ENCODE results near the gene NACA. TPM values are rescaled to one million over a fixed set of nuclear protein-coding genes. Genes with fewer than 3 reads are reported as not detected.
A peak's percentile ranks its signal among the peaks of the same experiment; 100 is the strongest.
"Not testable (repeated sequence)": the region's sequence is repeated elsewhere in the genome, so short reads cannot be mapped to it uniquely, and the experiment has no call there.

Gene NACA
- total RNA-seq, 2 experiments from 2014 or later: 723 to 803 TPM

GRCh38 chr12:56721721-56722120 lies 3.4 kb downstream of the NACA start:
- Mint-ChIP-seq H3K27me3 (no peaks in the 10 kb centered on the region), H3K4me3 (peak overlapping the region; percentile 98), H3K27ac (peak overlapping the region; percentile 79), H3K36me3 (peaks cover 66% of the 10 kb centered on the region), H3K9me3 (ENCODE audit: low read depth) (no peaks in the 10 kb centered on the region), H3K4me1 (peaks cover 67% of the 10 kb centered on the region)
- ATAC-seq (no peak), DNase-seq (no peak)
- CTCF ChIA-PET: interaction anchor here (0.8 to 1.5 kb wide), 3 partner anchors 12 to 85 kb away, joined by 3 to 4 read pairs (median 3); partner anchors contain the start of gene PTGES3

GRCh38 chr12:56721216-56721615 lies 3.9 kb downstream of the NACA start:
- ATAC-seq (no peak), DNase-seq (no peak)
- CTCF ChIA-PET: interaction anchor here (1.1 to 1.5 kb wide), 3 partner anchors 11 to 85 kb away, joined by 3 to 4 read pairs (median 3); partner anchors contain the start of gene PTGES3
- Mint-ChIP-seq H3K4me3 (peak overlapping the region; percentile 98), H3K9me3 (ENCODE audit: low read depth) (no peaks in the 10 kb centered on the region), H3K27ac (peak overlapping the region; percentile 79), H3K36me3 (peaks cover 68% of the 10 kb centered on the region), H3K4me1 (peaks cover 68% of the 10 kb centered on the region), H3K27me3 (no peaks in the 10 kb centered on the region)

- peaks cover 73% of the 10 kb centered on the region for H3K36me3 Mint-ChIP-seq
- no peak for DNase-seq
- no peak for ATAC-seq
- CTCF ChIA-PET: interaction anchor here (1.1 to 1.5 kb wide), 3 partner anchors 11 to 84 kb away, joined by 3 to 4 read pairs (median 3); partner anchors contain the start of gene PTGES3
- H3K4me3 Mint-ChIP-seq: peak overlapping the region; percentile 98
- H3K9me3 Mint-ChIP-seq (ENCODE audit: low read depth): no peaks in the 10 kb centered on the region
- H3K27me3 Mint-ChIP-seq: no peaks in the 10 kb centered on the region
- H3K4me1 Mint-ChIP-seq: peaks cover 69% of the 10 kb centered on the region
- H3K27ac Mint-ChIP-seq: peak overlapping the region; percentile 79
Observed at GRCh38 chr12:56720731-56721151, 4.4 kb downstream of the NACA start.

GRCh38 chr12:56719056-56719455 lies 6.0 kb downstream of the NACA start:
- no peaks in the 10 kb centered on the region for H3K27me3 Mint-ChIP-seq
- no peaks in the 10 kb centered on the region for H3K9me3 Mint-ChIP-seq (ENCODE audit: low read depth)
- peaks cover 72% of the 10 kb centered on the region for H3K4me1 Mint-ChIP-seq
- DNase-seq: no peak
- no peak overlapping the region for H3K4me3 Mint-ChIP-seq
- peak overlapping the region; percentile 79 for H3K27ac Mint-ChIP-seq
- no peak for ATAC-seq
- CTCF ChIA-PET: no interaction called here
- H3K36me3 Mint-ChIP-seq: peaks cover 75% of the 10 kb centered on the region

- no peaks in the 10 kb centered on the region for H3K27me3 Mint-ChIP-seq
- ATAC-seq (no peak), DNase-seq (no peak)
- H3K36me3 Mint-ChIP-seq: peaks cover 75% of the 10 kb centered on the region
- no peak overlapping the region for H3K4me3 Mint-ChIP-seq
- H3K9me3 Mint-ChIP-seq (ENCODE audit: low read depth): no peaks in the 10 kb centered on the region
- H3K4me1 Mint-ChIP-seq: peaks cover 69% of the 10 kb centered on the region
- CTCF ChIA-PET: interaction anchor here (0.7 kb wide), 1 partner anchor 541 kb away, joined by 3 read pairs; no protein-coding TSS in a partner anchor
- H3K27ac Mint-ChIP-seq: peak overlapping the region; percentile 79
Observed at GRCh38 chr12:56718636-56719035, 6.5 kb downstream of the NACA start.

GRCh38 chr12:56718149-56718548 lies 7.0 kb downstream of the NACA start:
- Mint-ChIP-seq H3K4me1 (peaks cover 65% of the 10 kb centered on the region), H3K27ac (no peak overlapping the region), H3K27me3 (no peaks in the 10 kb centered on the region), H3K9me3 (ENCODE audit: low read depth) (no peaks in the 10 kb centered on the region), H3K4me3 (no peak overlapping the region), H3K36me3 (peaks cover 76% of the 10 kb centered on the region)
- CTCF ChIA-PET: interaction anchor here (0.7 kb wide), 1 partner anchor 542 kb away, joined by 3 read pairs; no protein-coding TSS in a partner anchor
- ATAC-seq: no peak
- DNase-seq: no peak

- Mint-ChIP-seq H3K9me3 (ENCODE audit: low read depth) (no peaks in the 10 kb centered on the region), H3K4me1 (peaks cover 56% of the 10 kb centered on the region), H3K4me3 (no peak overlapping the region), H3K36me3 (peaks cover 76% of the 10 kb centered on the region), H3K27ac (peak overlapping the region; percentile 45), H3K27me3 (no peaks in the 10 kb centered on the region)
- ATAC-seq: no peak
- CTCF ChIA-PET: interaction anchor here (1.6 kb wide), 2 partner anchors 32 to 40 kb away, joined by 3 read pairs; no protein-coding TSS in a partner anchor
- DNase-seq: no peak
Observed at GRCh38 chr12:56716933-56717880, 7.9 kb downstream of the NACA start.

- CTCF ChIA-PET: interaction anchor here (1.6 kb wide), 2 partner anchors 31 to 39 kb away, joined by 3 read pairs; no protein-coding TSS in a partner anchor
- H3K9me3 Mint-ChIP-seq (ENCODE audit: low read depth): no peaks in the 10 kb centered on the region
- no peak overlapping the region for H3K4me3 Mint-ChIP-seq
- H3K27ac Mint-ChIP-seq: peak overlapping the region; percentile 33
- H3K27me3 Mint-ChIP-seq: no peaks in the 10 kb centered on the region
- H3K36me3 Mint-ChIP-seq: peaks cover 75% of the 10 kb centered on the region
- peaks cover 50% of the 10 kb centered on the region for H3K4me1 Mint-ChIP-seq
- no peak for ATAC-seq
- no peak for DNase-seq
Observed at GRCh38 chr12:56716458-56716857, 8.6 kb downstream of the NACA start.

- DNase-seq (no peak), ATAC-seq (no peak)
- Mint-ChIP-seq H3K4me3 (no peak overlapping the region), H3K36me3 (peaks cover 74% of the 10 kb centered on the region), H3K4me1 (peaks cover 45% of the 10 kb centered on the region), H3K27ac (no peak overlapping the region), H3K27me3 (no peaks in the 10 kb centered on the region), H3K9me3 (ENCODE audit: low read depth) (no peaks in the 10 kb centered on the region)
- CTCF ChIA-PET: interaction anchor here (1.6 kb wide), 1 partner anchor 31 kb away, joined by 3 read pairs; no protein-coding TSS in a partner anchor
Observed at GRCh38 chr12:56715798-56716197, 9.3 kb downstream of the NACA start.

GRCh38 chr12:56714431-56714929 lies 10.6 kb downstream of the NACA start:
- CTCF ChIA-PET: no interaction called here
- Mint-ChIP-seq H3K9me3 (ENCODE audit: low read depth) (no peaks in the 10 kb centered on the region), H3K4me3 (no peak overlapping the region), H3K27me3 (no peaks in the 10 kb centered on the region), H3K36me3 (peaks cover 61% of the 10 kb centered on the region), H3K4me1 (peaks cover 32% of the 10 kb centered on the region), H3K27ac (peak overlapping the region; percentile 64)
- no peak for DNase-seq
- ATAC-seq: no peak

- no peak for DNase-seq
- H3K36me3 Mint-ChIP-seq: peaks cover 54% of the 10 kb centered on the region
- H3K27ac Mint-ChIP-seq: no peak overlapping the region
- no peak for ATAC-seq
- no peak overlapping the region for H3K4me3 Mint-ChIP-seq
- CTCF ChIA-PET: interaction anchor here (0.5 kb wide), 1 partner anchor 64 kb away, joined by 3 read pairs; no protein-coding TSS in a partner anchor
- H3K9me3 Mint-ChIP-seq (ENCODE audit: low read depth): no peaks in the 10 kb centered on the region
- peaks cover 22% of the 10 kb centered on the region for H3K4me1 Mint-ChIP-seq
- H3K27me3 Mint-ChIP-seq: no peaks in the 10 kb centered on the region
Observed at GRCh38 chr12:56713345-56713744, 11.8 kb downstream of the NACA start.

GRCh38 chr12:56709759-56710376 lies 15.2 kb downstream of the NACA start:
- peaks cover 6% of the 10 kb centered on the region for H3K4me1 Mint-ChIP-seq
- CTCF ChIA-PET: interaction anchor here (0.8 to 1.0 kb wide), 3 partner anchors 11 to 32 kb away, joined by 3 to 4 read pairs (median 4); no protein-coding TSS in a partner anchor
- H3K27ac Mint-ChIP-seq: no peak overlapping the region
- no peaks in the 10 kb centered on the region for H3K9me3 Mint-ChIP-seq (ENCODE audit: low read depth)
- H3K36me3 Mint-ChIP-seq: peaks cover 36% of the 10 kb centered on the region
- H3K4me3 Mint-ChIP-seq: no peak overlapping the region
- no peak for DNase-seq
- H3K27me3 Mint-ChIP-seq: no peaks in the 10 kb centered on the region
- no peak for ATAC-seq

- CTCF ChIA-PET; H3K27ac Mint-ChIP-seq; H3K9me3 Mint-ChIP-seq (ENCODE audit: low read depth); H3K4me3 Mint-ChIP-seq; H3K36me3 Mint-ChIP-seq; H3K4me1 Mint-ChIP-seq; ATAC-seq; DNase-seq; H3K27me3 Mint-ChIP-seq: not testable (repeated sequence)
Observed at GRCh38 chr12:56704522-56704921, 20.6 kb downstream of the NACA start.
